GM21786 (cell line): Measurements from ENCODE around the gene ADGRA1.
"Not testable (repeated sequence)": the region's sequence is repeated elsewhere in the genome, so short reads cannot be mapped to it uniquely, and the experiment has no call there.

Experiments
- ATAC-seq: cut with Tn5 transposase; IDR thresholded peaks from one replicate; pipeline ENCODE4 v1.9.1; 2021; ENCODE audit not compliant: unreplicated experiment

The ADGRA1 gene

GRCh38 chr10:133110133-133110532 is 22.4 kb downstream of the ADGRA1 start:
- ATAC-seq, result no peak

- ATAC-seq, result no peak
Observed at GRCh38 chr10:133110609-133111275, 23.0 kb downstream of the ADGRA1 start.

GRCh38 chr10:133111640-133112039 is 23.9 kb downstream of the ADGRA1 start:
- ATAC-seq, result not testable (repeated sequence)

- ATAC-seq, result no peak
Observed at GRCh38 chr10:133113146-133113830, 25.6 kb downstream of the ADGRA1 start.

GRCh38 chr10:133113847-133114246 is 26.1 kb downstream of the ADGRA1 start:
- ATAC-seq, result no peak

GRCh38 chr10:133114251-133114650 is 26.5 kb downstream of the ADGRA1 start:
- ATAC-seq, result no peak

GRCh38 chr10:133114726-133115452 is 27.2 kb downstream of the ADGRA1 start:
- ATAC-seq, result no peak

GRCh38 chr10:133115453-133115842 is 27.7 kb downstream of the ADGRA1 start:
- ATAC-seq, result no peak

GRCh38 chr10:133115976-133116375 is 28.3 kb downstream of the ADGRA1 start:
- ATAC-seq, result no peak

GRCh38 chr10:133116455-133116854 is 28.7 kb downstream of the ADGRA1 start:
- ATAC-seq, result no peak

GRCh38 chr10:133117036-133117687 is 29.4 kb downstream of the ADGRA1 start:
- ATAC-seq, result no peak

- no peak for ATAC-seq
Observed at GRCh38 chr10:133117688-133118071, 30.0 kb downstream of the ADGRA1 start.

- ATAC-seq, result no peak
Observed at GRCh38 chr10:133121479-133121878, 33.8 kb downstream of the ADGRA1 start.

- no peak for ATAC-seq
Observed at GRCh38 chr10:133122171-133122935, 34.6 kb downstream of the ADGRA1 start.

- no peak for ATAC-seq
Observed at GRCh38 chr10:133123050-133123745, 35.5 kb downstream of the ADGRA1 start.

GRCh38 chr10:133123746-133124356 is 36.1 kb downstream of the ADGRA1 start:
- ATAC-seq, result no peak

- ATAC-seq, result no peak
Observed at GRCh38 chr10:133124357-133125211, 36.9 kb downstream of the ADGRA1 start.

GRCh38 chr10:133125901-133126300 is 38.2 kb downstream of the ADGRA1 start:
- no peak for ATAC-seq
